ENCODE data around the gene BIRC2. TPM values are rescaled to one million over a fixed set of nuclear protein-coding genes. Genes with fewer than 3 reads are reported as not detected.
A peak's percentile ranks its signal among the peaks of the same experiment; 100 is the strongest.

The BIRC2 gene
- total RNA-seq, 1 experiment from 2014 or later = 32.6 TPM

DNA sequence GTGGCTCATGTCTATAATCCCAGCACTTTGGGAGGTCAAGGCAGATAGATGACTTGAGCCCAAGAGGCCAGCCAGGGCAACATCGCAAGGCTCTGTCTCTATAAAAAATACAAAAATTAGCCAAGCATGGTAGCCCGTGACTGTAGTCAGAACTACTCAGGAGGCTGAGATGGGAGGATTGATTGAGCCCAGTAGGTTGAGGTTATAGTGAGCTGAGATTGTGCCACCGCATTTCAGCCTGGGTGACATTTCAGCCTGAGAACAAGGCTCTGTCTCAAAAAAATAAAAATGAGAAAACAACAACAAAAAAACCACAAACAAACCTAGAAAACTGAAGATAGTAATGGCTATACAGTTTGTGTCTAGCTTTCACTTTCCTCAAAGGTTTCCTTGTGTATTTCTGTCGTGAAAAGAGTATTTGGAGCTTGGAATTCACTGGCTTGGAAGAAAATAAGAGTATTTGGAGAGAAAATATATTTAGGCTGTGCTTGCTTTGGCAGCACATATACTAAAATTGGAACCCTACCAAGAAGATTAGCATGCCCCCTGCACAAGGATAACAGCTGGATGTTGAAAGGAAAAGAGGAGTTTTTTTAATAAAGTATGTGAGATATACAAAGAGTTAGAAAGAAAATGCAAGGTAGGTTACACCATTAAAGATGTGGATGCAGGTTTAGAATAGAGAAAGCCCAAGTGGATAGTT lies 33.6 kb upstream of the BIRC2 start:
- H3K4me2 ChIP-seq (ENCODE audit: low read length) = peak overlapping the region; percentile 85

DNA sequence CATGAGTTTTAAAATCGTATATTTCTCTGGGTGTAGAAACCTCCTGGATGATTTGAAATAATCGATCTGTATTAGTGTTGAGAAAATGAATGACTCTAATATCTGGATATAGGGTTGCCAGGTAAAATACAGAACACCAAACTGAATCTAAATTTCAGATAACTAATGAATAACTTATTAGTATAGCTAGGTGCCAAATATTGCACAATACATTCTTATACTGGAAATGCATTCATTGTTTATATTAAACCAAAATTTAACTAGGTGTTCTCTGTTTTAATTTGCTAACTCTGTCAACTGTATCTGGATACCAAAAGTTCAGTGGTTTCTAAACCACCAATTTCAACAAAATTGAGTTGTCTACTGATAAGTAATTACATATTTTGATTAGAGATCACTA lies 32.2 kb upstream of the BIRC2 start:
- no TSS peak for BruUV-seq (replicated peaks)
- DNase-seq (ENCODE audit: low read depth, low spot score) = no peak
- H3K36me3 ChIP-seq (ENCODE audit: control insufficient read depth in 1 of 2, insufficient read depth in 2 of 2, low read length in 2 of 2) = no peaks in the 10 kb centered on the region
- intact Hi-C loops (cut with micrococcal nuclease) = no loop called here
- H3K4me1 ChIP-seq (ENCODE audit: control insufficient read depth in 1 of 2, insufficient read depth in 2 of 2, low read length in 2 of 2) = peaks cover 7 to 39% of the 10 kb centered on the region in 2 experiments
- H3K79me2 ChIP-seq (ENCODE audit: insufficient read depth, low read length) = no peaks in the 10 kb centered on the region
- H3K27ac ChIP-seq (ENCODE audit: low read depth, low read length) = no peak overlapping the region
- ChIA-PET CTCF (interaction anchor here (3.8 kb wide), 1 partner anchor 20 kb away, joined by 14 read pairs; no protein-coding TSS in a partner anchor), POLR2A (no interaction called here), RAD21 (ENCODE audit: low non-redundant PET in 1 of 2, low total read pairs in 2 of 2, uncharacterized antibody in 2 of 2, unreplicated experiment in 2 of 2) (no interaction called here)
- no peak for ATAC-seq
- no peaks in the 10 kb centered on the region for H4K20me1 ChIP-seq (ENCODE audit: insufficient read depth)
- no peak overlapping the region for H3K4me2 ChIP-seq (ENCODE audit: low read length)
- no peak overlapping the region for H3K9ac ChIP-seq (ENCODE audit: low read length)
- H3K27me3 ChIP-seq (ENCODE audit: insufficient read depth, low read length) = no peaks in the 10 kb centered on the region
- H3K4me3 ChIP-seq (replicated peaks in 1 of 2; ENCODE audit: low read depth in 1 of 2, low read length in 2 of 2) = no peak overlapping the region
- H3K9me2 ChIP-seq (ENCODE audit: insufficient read depth) = no peaks in the 10 kb centered on the region
- H2AFZ ChIP-seq (ENCODE audit: low read depth, low read length, poor library complexity, severe bottlenecking) = peak overlapping the region; percentile 83
- H3K9me3 ChIP-seq (ENCODE audit: control insufficient read depth in 1 of 2, insufficient read depth in 1 of 2, low read depth in 1 of 2, low read length in 2 of 2) = no peaks in the 10 kb centered on the region
- no peak for TF ChIP-seq RAD21 (IDR thresholded peaks at IDR 0.05; ENCODE audit: low read depth)
- TF ChIP-seq SP1 (IDR thresholded peaks at IDR 0.05; ENCODE audit: low read depth) = no peak
- TF ChIP-seq, protein P1, sequence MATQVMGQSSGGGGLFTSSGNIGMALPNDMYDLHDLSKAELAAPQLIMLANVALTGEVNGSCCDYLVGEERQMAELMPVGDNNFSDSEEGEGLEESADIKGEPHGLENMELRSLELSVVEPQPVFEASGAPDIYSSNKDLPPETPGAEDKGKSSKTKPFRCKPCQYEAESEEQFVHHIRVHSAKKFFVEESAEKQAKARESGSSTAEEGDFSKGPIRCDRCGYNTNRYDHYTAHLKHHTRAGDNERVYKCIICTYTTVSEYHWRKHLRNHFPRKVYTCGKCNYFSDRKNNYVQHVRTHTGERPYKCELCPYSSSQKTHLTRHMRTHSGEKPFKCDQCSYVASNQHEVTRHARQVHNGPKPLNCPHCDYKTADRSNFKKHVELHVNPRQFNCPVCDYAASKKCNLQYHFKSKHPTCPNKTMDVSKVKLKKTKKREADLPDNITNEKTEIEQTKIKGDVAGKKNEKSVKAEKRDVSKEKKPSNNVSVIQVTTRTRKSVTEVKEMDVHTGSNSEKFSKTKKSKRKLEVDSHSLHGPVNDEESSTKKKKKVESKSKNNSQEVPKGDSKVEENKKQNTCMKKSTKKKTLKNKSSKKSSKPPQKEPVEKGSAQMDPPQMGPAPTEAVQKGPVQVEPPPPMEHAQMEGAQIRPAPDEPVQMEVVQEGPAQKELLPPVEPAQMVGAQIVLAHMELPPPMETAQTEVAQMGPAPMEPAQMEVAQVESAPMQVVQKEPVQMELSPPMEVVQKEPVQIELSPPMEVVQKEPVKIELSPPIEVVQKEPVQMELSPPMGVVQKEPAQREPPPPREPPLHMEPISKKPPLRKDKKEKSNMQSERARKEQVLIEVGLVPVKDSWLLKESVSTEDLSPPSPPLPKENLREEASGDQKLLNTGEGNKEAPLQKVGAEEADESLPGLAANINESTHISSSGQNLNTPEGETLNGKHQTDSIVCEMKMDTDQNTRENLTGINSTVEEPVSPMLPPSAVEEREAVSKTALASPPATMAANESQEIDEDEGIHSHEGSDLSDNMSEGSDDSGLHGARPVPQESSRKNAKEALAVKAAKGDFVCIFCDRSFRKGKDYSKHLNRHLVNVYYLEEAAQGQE (IDR thresholded peaks at IDR 0.05; ENCODE audit: low read depth) = no peak
- TF ChIP-seq, protein P2, sequence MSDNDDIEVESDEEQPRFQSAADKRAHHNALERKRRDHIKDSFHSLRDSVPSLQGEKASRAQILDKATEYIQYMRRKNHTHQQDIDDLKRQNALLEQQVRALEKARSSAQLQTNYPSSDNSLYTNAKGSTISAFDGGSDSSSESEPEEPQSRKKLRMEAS (IDR thresholded peaks at IDR 0.05) = no peak
- no peak for TF ChIP-seq CBX3 (IDR thresholded peaks at IDR 0.05; ENCODE audit: low read depth)
- no peak for TF ChIP-seq ZNF274 (IDR thresholded peaks at IDR 0.05; ENCODE audit: low read depth, low read length)
- TF ChIP-seq, protein P3, sequence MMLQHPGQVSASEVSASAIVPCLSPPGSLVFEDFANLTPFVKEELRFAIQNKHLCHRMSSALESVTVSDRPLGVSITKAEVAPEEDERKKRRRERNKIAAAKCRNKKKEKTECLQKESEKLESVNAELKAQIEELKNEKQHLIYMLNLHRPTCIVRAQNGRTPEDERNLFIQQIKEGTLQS (IDR thresholded peaks at IDR 0.05) = no peak
- no peak for TF ChIP-seq TCF7L2 (IDR thresholded peaks at IDR 0.05; ENCODE audit: borderline replicate concordance, extremely low read depth, insufficient read depth, insufficient read length)
- TF ChIP-seq ZFX (IDR thresholded peaks at IDR 0.05) = no peak
- no peak for TF ChIP-seq EGR1 (IDR thresholded peaks at IDR 0.05; ENCODE audit: low read depth)

More for the DNA sequence above, 33.6 kb upstream of the BIRC2 start:
- Histone ChIP-seq H3K9ac (ENCODE audit: low read length) (peak overlapping the region; percentile 47), H3K4me3 (replicated peaks in 1 of 2; ENCODE audit: low read depth in 1 of 2, low read length in 2 of 2) (peak overlapping the region; percentile 35 to 59), H4K20me1 (ENCODE audit: insufficient read depth) (no peaks in the 10 kb centered on the region), H2AFZ (ENCODE audit: low read depth, low read length, poor library complexity, severe bottlenecking) (peak overlapping the region; percentile 99), H3K4me1 (ENCODE audit: control insufficient read depth in 1 of 2, insufficient read depth in 2 of 2, low read length in 2 of 2) (peaks cover 7 to 37% of the 10 kb centered on the region in 2 experiments), H3K9me2 (ENCODE audit: insufficient read depth) (no peaks in the 10 kb centered on the region), H3K36me3 (ENCODE audit: control insufficient read depth in 1 of 2, insufficient read depth in 2 of 2, low read length in 2 of 2) (no peaks in the 10 kb centered on the region), H3K27ac (ENCODE audit: low read depth, low read length) (no peak overlapping the region), H3K79me2 (ENCODE audit: insufficient read depth, low read length) (no peaks in the 10 kb centered on the region), H3K9me3 (ENCODE audit: control insufficient read depth in 1 of 2, insufficient read depth in 1 of 2, low read depth in 1 of 2, low read length in 2 of 2) (no peaks in the 10 kb centered on the region), H3K27me3 (ENCODE audit: insufficient read depth, low read length) (no peaks in the 10 kb centered on the region)
- ChIA-PET CTCF (interaction anchor here (1.9 to 3.8 kb wide), 2 partner anchors 19 to 28 kb away, joined by 6 to 14 read pairs; no protein-coding TSS in a partner anchor), RAD21 (ENCODE audit: low non-redundant PET in 1 of 2, low total read pairs in 2 of 2, uncharacterized antibody in 2 of 2, unreplicated experiment in 2 of 2) (no interaction called here), POLR2A (no interaction called here)
- no peak for ATAC-seq
- no TSS peak for BruUV-seq (replicated peaks)
- intact Hi-C loops (cut with micrococcal nuclease) = no loop called here
- no peak for DNase-seq (ENCODE audit: low read depth, low spot score)
- TF ChIP-seq CBX3 (IDR thresholded peaks at IDR 0.05; ENCODE audit: low read depth) (no peak), ZFX (IDR thresholded peaks at IDR 0.05) (no peak), SP1 (IDR thresholded peaks at IDR 0.05; ENCODE audit: low read depth) (no peak), ZNF274 (IDR thresholded peaks at IDR 0.05; ENCODE audit: low read depth, low read length) (no peak)
- TF ChIP-seq, protein P4, sequence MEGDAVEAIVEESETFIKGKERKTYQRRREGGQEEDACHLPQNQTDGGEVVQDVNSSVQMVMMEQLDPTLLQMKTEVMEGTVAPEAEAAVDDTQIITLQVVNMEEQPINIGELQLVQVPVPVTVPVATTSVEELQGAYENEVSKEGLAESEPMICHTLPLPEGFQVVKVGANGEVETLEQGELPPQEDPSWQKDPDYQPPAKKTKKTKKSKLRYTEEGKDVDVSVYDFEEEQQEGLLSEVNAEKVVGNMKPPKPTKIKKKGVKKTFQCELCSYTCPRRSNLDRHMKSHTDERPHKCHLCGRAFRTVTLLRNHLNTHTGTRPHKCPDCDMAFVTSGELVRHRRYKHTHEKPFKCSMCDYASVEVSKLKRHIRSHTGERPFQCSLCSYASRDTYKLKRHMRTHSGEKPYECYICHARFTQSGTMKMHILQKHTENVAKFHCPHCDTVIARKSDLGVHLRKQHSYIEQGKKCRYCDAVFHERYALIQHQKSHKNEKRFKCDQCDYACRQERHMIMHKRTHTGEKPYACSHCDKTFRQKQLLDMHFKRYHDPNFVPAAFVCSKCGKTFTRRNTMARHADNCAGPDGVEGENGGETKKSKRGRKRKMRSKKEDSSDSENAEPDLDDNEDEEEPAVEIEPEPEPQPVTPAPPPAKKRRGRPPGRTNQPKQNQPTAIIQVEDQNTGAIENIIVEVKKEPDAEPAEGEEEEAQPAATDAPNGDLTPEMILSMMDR (IDR thresholded peaks at IDR 0.05 in 2 of 3, conservative IDR thresholded peaks at IDR 0.05 in 1 of 3; ENCODE audit: borderline replicate concordance in 1 of 3, insufficient read depth in 1 of 3, low read depth in 2 of 3, low read length in 2 of 3) = no peak

Data from HCT116 (cell line).